ENCODE results near the gene POU2F1.

DNA sequence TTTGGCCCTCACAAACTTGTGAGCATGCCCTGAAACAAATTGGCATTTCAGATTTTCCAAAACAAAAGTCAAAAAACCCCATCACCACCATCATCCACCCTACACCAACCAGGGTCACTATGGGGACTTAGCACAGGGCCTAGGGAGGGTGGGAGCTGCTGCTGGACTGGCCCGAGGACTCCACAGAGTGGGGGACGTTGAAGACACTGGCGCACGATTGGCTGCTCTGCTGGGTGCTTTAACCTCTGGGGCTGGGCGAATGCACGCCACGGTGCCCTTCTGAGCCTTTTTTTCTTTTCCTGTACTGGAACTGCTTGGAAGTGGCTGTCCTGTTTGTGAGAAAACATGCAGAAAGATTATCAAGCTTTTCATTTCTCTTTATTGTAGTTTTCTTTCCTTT is 204.8 kb downstream of the POU2F1 start:
- TF ChIP-seq, protein P1, sequence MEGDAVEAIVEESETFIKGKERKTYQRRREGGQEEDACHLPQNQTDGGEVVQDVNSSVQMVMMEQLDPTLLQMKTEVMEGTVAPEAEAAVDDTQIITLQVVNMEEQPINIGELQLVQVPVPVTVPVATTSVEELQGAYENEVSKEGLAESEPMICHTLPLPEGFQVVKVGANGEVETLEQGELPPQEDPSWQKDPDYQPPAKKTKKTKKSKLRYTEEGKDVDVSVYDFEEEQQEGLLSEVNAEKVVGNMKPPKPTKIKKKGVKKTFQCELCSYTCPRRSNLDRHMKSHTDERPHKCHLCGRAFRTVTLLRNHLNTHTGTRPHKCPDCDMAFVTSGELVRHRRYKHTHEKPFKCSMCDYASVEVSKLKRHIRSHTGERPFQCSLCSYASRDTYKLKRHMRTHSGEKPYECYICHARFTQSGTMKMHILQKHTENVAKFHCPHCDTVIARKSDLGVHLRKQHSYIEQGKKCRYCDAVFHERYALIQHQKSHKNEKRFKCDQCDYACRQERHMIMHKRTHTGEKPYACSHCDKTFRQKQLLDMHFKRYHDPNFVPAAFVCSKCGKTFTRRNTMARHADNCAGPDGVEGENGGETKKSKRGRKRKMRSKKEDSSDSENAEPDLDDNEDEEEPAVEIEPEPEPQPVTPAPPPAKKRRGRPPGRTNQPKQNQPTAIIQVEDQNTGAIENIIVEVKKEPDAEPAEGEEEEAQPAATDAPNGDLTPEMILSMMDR (IDR thresholded peaks at IDR 0.05) = no peak
- no peak for TF ChIP-seq POLR2A (IDR thresholded peaks at IDR 0.05)

Measured in lower leg skin (tissue), 3 donors.